ENCODE data around the gene SEMA5A. TPM values are rescaled to one million over a fixed set of nuclear protein-coding genes. Genes with fewer than 3 reads are reported as not detected.

SEMA5A gene
- total and polyA plus RNA-seq, 2 donors = 1.2 to 2.5 TPM

DNA sequence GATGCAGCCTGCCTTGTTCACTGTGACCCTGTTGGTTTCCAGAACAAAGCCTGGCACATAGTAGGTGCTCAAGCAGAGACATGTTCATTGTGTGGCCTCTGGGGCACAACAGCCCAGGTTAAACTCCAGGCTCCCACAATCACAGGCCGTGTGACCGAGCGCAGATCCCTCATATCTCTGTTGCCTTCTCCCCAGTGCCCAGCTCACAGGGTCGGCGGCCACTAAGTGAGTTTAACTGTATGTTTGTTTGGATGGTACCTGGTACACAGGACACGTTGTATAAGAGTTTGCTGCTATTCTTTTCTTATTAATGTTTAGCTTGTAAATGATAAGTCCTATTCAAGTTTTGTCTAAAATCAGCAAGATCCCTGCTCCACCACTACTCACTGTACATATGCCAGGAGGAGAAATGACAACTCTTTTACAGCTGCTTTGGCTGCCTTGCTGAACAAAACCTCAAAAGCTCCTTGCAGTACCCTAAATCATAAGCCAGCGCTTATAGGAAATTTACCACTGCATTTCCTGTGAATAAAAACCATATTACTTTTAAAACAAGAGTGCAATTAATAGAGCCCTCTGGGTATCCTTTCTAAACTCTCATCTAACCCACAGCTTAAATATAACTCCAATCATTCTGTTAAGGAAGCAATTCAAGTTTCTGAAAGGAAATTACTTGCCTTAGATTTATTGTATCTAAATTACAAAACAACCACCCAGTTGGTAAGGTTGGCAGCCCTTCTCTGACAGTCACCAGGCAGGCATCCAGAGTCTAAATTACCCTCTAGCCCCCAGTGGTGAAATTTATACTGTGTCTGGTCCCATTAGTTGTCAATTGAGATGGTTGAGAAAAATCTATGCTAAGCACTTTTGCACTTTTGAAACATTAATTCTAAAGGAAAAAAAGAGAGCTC lies 379.4 kb downstream of the SEMA5A start:
- H3K27me3 ChIP-seq (ENCODE audit: control insufficient read depth in 2 of 2, insufficient read depth in 1 of 2, low read length in 1 of 2) = no peaks in the 10 kb centered on the region
- H3K36me3 ChIP-seq (ENCODE audit: control insufficient read depth in 2 of 2, insufficient read depth in 2 of 2, low read length in 1 of 2) = no peaks in the 10 kb centered on the region
- H3K4me3 ChIP-seq (ENCODE audit: low read length in 2 of 2) = no peak overlapping the region
- no peak for DNase-seq (ENCODE audit: low read depth in 6 of 9, low spot score in 9 of 9)
- no peak overlapping the region for H3K27ac ChIP-seq (ENCODE audit: low read depth in 1 of 2, low read length in 1 of 2)
- 84% methylated on average over 7 of the region's 7 CpGs for WGBS
- H3K9me3 ChIP-seq (ENCODE audit: control insufficient read depth in 2 of 2, insufficient read depth in 1 of 2, low read length in 1 of 2) = no peaks in the 10 kb centered on the region
- H3K4me1 ChIP-seq (ENCODE audit: control insufficient read depth in 2 of 2, insufficient read depth in 2 of 2, low read length in 2 of 2) = no peaks in the 10 kb centered on the region

DNA sequence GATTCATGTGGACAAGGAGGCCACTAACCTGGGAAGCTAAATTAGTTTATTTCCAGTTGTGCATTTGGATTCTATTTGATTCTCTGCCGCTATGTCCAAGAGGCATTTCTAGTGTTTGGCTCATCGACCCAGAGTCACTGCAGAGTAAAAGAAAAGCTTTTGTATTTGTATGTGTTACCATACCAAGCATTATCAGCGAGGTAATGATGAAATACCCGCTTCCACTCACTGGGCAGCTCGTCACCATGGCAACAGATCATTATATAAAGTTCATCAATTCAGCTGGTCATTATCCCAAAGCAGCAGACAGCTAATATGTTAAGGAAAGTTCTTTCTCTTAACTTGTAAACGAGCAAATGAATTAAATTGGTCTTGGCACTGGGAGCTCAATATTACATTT lies 380.3 kb downstream of the SEMA5A start:
- no peak for DNase-seq (ENCODE audit: low read depth in 6 of 9, low spot score in 9 of 9)
- 90% methylated on average over 6 of the region's 6 CpGs for WGBS
- H3K36me3 ChIP-seq (ENCODE audit: control insufficient read depth in 2 of 2, insufficient read depth in 2 of 2, low read length in 1 of 2) = no peaks in the 10 kb centered on the region

DNA sequence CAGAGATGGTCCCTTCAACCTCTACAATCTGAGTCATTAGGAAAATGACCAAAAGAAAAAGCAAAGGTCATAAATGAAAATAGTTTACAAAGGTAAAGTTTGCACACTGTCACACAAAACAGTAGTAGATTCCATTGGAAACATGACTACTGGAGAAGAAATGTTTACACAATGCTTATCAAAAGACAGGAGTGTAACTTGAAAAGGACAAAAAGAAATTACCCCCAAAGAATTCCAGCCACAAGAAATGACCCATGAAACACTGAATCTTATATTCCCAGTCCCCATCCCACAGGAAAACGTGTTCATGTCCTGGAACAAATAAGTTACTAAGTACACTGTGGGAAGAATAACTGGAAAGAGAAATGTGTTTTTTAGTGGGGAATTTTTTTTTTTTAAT lies 385.1 kb downstream of the SEMA5A start:
- no peaks in the 10 kb centered on the region for H3K27me3 ChIP-seq (ENCODE audit: control insufficient read depth in 2 of 2, insufficient read depth in 1 of 2, low read length in 1 of 2)
- H3K27ac ChIP-seq (ENCODE audit: low read depth in 1 of 2, low read length in 1 of 2) = no peak overlapping the region
- H3K4me1 ChIP-seq (ENCODE audit: control insufficient read depth in 2 of 2, insufficient read depth in 2 of 2, low read length in 2 of 2) = no peaks in the 10 kb centered on the region
- no peaks in the 10 kb centered on the region for H3K9me3 ChIP-seq (ENCODE audit: control insufficient read depth in 2 of 2, insufficient read depth in 1 of 2, low read length in 1 of 2)
- H3K36me3 ChIP-seq (ENCODE audit: control insufficient read depth in 2 of 2, insufficient read depth in 2 of 2, low read length in 1 of 2) = no peaks in the 10 kb centered on the region
- WGBS = 59% methylated on average over 1 of the region's 1 CpG
- no peak for DNase-seq (ENCODE audit: low read depth in 6 of 9, low spot score in 9 of 9)
- H3K4me3 ChIP-seq (ENCODE audit: low read length in 2 of 2) = no peak overlapping the region

More for the DNA sequence above, 380.3 kb downstream of the SEMA5A start:
- Histone ChIP-seq H3K9me3 (ENCODE audit: control insufficient read depth in 2 of 2, insufficient read depth in 1 of 2, low read length in 1 of 2) (no peaks in the 10 kb centered on the region), H3K4me1 (ENCODE audit: control insufficient read depth in 2 of 2, insufficient read depth in 2 of 2, low read length in 2 of 2) (no peaks in the 10 kb centered on the region), H3K4me3 (ENCODE audit: low read length in 2 of 2) (no peak overlapping the region), H3K27me3 (ENCODE audit: control insufficient read depth in 2 of 2, insufficient read depth in 1 of 2, low read length in 1 of 2) (no peaks in the 10 kb centered on the region), H3K27ac (ENCODE audit: low read depth in 1 of 2, low read length in 1 of 2) (no peak overlapping the region)

DNA sequence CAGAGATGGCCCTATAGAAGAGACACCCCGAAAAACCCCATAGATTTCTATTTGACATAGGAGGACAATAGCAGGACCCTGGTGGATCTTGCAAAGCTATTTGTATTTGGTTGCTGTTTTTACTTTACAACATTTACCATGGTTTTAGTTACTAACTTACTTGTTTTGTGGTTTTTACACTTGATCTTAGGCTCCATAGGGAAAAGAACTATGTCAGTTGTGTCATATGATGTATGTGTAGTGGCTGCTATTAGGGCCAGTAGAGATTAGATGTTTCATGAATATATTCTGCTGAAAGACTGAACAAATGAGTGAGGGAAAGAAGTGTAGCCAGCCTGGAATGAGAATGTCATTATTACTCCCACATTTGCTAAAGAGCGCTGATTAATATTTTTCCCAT lies 388.1 kb downstream of the SEMA5A start:
- Histone ChIP-seq H3K36me3 (ENCODE audit: control insufficient read depth in 2 of 2, insufficient read depth in 2 of 2, low read length in 1 of 2) (no peaks in the 10 kb centered on the region), H3K27ac (ENCODE audit: low read depth in 1 of 2, low read length in 1 of 2) (no peak overlapping the region)
- WGBS = 96% methylated on average over 2 of the region's 2 CpGs

DNA sequence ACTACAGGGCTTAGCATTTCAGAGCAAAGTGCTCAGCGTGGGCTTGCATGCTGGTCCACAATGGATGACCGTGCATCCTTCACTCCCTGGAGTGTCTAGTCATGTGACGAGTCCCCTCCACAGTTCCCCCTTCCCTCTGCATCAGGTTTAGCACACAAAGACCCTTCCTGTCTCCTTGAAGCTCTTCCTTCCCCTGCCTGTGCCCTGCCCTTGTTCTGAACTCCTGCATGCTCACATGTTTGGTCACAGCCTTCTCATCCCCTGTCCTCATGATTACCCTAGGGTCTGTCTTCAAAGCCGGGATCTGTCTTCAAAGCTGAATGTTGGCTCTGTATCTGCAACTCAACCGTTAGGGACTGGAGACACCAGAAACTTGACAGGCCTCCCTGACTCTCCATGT lies 388.9 kb downstream of the SEMA5A start:
- H3K4me3 ChIP-seq (ENCODE audit: low read length in 2 of 2) = no peak overlapping the region
- H3K27ac ChIP-seq (ENCODE audit: low read depth in 1 of 2, low read length in 1 of 2) = no peak overlapping the region
- no peak for DNase-seq (ENCODE audit: low read depth in 6 of 9, low spot score in 9 of 9)
- H3K9me3 ChIP-seq (ENCODE audit: control insufficient read depth in 2 of 2, insufficient read depth in 1 of 2, low read length in 1 of 2) = no peaks in the 10 kb centered on the region
- H3K4me1 ChIP-seq (ENCODE audit: control insufficient read depth in 2 of 2, insufficient read depth in 2 of 2, low read length in 2 of 2) = no peaks in the 10 kb centered on the region
- H3K27me3 ChIP-seq (ENCODE audit: control insufficient read depth in 2 of 2, insufficient read depth in 1 of 2, low read length in 1 of 2) = no peaks in the 10 kb centered on the region
- WGBS = 79% methylated on average over 5 of the region's 5 CpGs
- H3K36me3 ChIP-seq (ENCODE audit: control insufficient read depth in 2 of 2, insufficient read depth in 2 of 2, low read length in 1 of 2) = no peaks in the 10 kb centered on the region

More for the DNA sequence above, 388.1 kb downstream of the SEMA5A start:
- DNase-seq (ENCODE audit: low read depth in 6 of 9, low spot score in 9 of 9) = no peak
- no peaks in the 10 kb centered on the region for H3K27me3 ChIP-seq (ENCODE audit: control insufficient read depth in 2 of 2, insufficient read depth in 1 of 2, low read length in 1 of 2)
- no peak overlapping the region for H3K4me3 ChIP-seq (ENCODE audit: low read length in 2 of 2)
- H3K4me1 ChIP-seq (ENCODE audit: control insufficient read depth in 2 of 2, insufficient read depth in 2 of 2, low read length in 2 of 2) = no peaks in the 10 kb centered on the region
- H3K9me3 ChIP-seq (ENCODE audit: control insufficient read depth in 2 of 2, insufficient read depth in 1 of 2, low read length in 1 of 2) = no peaks in the 10 kb centered on the region

DNA sequence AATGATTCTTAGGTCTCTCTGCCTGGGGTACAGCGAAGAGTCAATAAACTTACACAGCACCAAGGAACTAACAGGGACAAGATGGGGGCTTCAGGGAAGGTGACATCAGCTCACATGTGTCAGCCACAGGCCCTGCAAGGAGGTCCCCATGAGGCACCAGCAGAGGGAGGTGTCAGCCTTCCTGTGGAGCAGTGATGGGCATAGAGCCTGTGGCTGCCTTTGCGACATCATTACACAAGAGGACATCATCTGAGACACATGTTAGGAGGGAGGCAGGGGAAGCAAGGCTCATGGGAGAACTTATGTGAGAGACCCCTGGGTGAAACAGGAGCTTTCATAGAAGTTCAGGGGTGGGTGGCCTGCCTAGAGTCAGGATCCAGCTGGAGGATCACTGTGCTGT lies 389.6 kb downstream of the SEMA5A start:
- H3K4me1 ChIP-seq (ENCODE audit: control insufficient read depth in 2 of 2, insufficient read depth in 2 of 2, low read length in 2 of 2) = no peaks in the 10 kb centered on the region
- DNase-seq (ENCODE audit: low read depth in 6 of 9, low spot score in 9 of 9) = no peak
- H3K36me3 ChIP-seq (ENCODE audit: control insufficient read depth in 2 of 2, insufficient read depth in 2 of 2, low read length in 1 of 2) = no peaks in the 10 kb centered on the region
- H3K27ac ChIP-seq (ENCODE audit: low read depth in 1 of 2, low read length in 1 of 2) = no peak overlapping the region
- H3K9me3 ChIP-seq (ENCODE audit: control insufficient read depth in 2 of 2, insufficient read depth in 1 of 2, low read length in 1 of 2) = no peaks in the 10 kb centered on the region
- no peak overlapping the region for H3K4me3 ChIP-seq (ENCODE audit: low read length in 2 of 2)
- H3K27me3 ChIP-seq (ENCODE audit: control insufficient read depth in 2 of 2, insufficient read depth in 1 of 2, low read length in 1 of 2) = no peaks in the 10 kb centered on the region
- 93% methylated on average over 2 of the region's 2 CpGs for WGBS

DNA sequence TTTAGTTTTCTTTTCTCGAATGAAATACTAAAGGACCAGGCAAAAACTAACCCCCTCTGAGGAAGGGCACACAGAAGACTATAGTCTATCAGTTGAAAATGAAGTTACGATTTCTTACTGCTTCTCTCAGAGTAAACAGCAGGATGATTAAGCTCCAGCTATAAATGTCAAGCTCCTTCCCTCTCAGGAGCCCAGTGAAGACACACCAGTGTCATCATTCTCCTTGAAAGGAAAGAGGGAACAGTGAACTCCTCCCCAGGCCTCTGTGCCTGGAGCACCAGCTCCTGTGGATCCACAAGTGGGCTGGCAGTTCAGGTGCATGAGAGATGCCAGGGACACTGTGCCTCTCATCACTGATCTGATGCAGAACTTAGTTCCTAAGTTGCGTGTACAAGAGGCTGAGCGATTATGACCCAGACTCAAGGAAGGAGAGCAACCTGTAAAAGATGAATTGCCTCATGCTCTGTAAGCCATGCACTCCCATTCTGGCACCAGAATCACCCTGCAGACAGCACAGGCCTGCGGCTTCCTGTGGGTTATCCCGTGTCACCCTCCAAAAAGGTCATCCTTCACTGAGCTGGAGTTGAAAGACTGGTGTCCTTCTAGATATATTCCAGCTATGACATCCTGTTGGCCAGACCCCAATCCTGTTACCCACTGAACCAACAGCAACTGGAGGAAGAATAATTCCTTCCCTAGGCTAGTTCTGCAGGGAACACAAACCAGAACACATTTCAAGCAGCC lies 394.0 kb downstream of the SEMA5A start:
- 75% methylated on average over 6 of the region's 6 CpGs for WGBS
- Histone ChIP-seq H3K4me1 (ENCODE audit: control insufficient read depth in 2 of 2, insufficient read depth in 2 of 2, low read length in 2 of 2) (no peaks in the 10 kb centered on the region), H3K4me3 (ENCODE audit: low read length in 2 of 2) (no peak overlapping the region), H3K27ac (ENCODE audit: low read depth in 1 of 2, low read length in 1 of 2) (no peak overlapping the region), H3K36me3 (ENCODE audit: control insufficient read depth in 2 of 2, insufficient read depth in 2 of 2, low read length in 1 of 2) (no peaks in the 10 kb centered on the region), H3K9me3 (ENCODE audit: control insufficient read depth in 2 of 2, insufficient read depth in 1 of 2, low read length in 1 of 2) (no peaks in the 10 kb centered on the region), H3K27me3 (ENCODE audit: control insufficient read depth in 2 of 2, insufficient read depth in 1 of 2, low read length in 1 of 2) (no peaks in the 10 kb centered on the region)
- no peak for DNase-seq (ENCODE audit: low read depth in 6 of 9, low spot score in 9 of 9)

DNA sequence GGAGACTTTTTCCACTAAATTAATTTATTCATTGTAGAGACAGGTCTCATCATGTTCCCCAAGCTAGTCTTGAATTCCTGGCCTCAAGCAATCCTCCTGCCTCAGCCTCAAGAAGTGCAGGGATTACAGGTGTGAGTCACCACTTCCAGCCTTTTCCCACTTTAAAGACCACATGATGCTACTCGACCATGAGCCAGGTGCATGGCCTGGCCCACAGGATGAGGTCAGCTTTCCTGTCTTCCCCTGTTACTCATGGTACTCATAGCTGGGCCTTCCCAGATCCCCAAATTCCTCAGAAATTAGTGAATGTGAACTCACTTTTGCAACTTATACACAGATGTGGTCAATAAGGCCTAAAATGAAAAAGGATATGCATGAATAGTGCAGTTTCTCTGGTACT lies 395.9 kb downstream of the SEMA5A start:
- no peak for DNase-seq (ENCODE audit: low read depth in 6 of 9, low spot score in 9 of 9)
- Histone ChIP-seq H3K27ac (ENCODE audit: low read depth in 1 of 2, low read length in 1 of 2) (no peak overlapping the region), H3K27me3 (ENCODE audit: control insufficient read depth in 2 of 2, insufficient read depth in 1 of 2, low read length in 1 of 2) (no peaks in the 10 kb centered on the region), H3K9me3 (ENCODE audit: control insufficient read depth in 2 of 2, insufficient read depth in 1 of 2, low read length in 1 of 2) (no peaks in the 10 kb centered on the region), H3K36me3 (ENCODE audit: control insufficient read depth in 2 of 2, insufficient read depth in 2 of 2, low read length in 1 of 2) (no peaks in the 10 kb centered on the region), H3K4me3 (ENCODE audit: low read length in 2 of 2) (no peak overlapping the region), H3K4me1 (ENCODE audit: control insufficient read depth in 2 of 2, insufficient read depth in 2 of 2, low read length in 2 of 2) (no peaks in the 10 kb centered on the region)
- 71% methylated on average over 1 of the region's 1 CpG for WGBS

DNA sequence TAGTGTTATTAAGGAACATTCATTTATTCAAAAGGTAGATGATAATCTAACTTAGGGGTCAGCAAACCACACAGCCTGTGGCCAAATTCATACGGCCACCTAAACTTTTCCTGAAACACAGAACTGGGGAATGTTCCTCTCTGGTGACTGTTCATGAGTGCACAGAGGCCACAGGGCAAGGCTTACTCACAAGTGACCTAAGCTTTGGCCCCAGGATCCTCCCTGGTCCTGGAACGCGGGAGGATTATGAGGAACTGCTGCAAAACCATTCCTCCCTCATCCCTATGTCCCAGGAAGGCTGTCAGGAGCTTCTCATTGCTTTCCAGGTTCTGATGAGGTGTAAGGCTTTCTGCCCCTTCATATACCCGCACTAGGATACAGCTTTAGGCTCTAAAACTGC lies 397.6 kb downstream of the SEMA5A start:
- no peaks in the 10 kb centered on the region for H3K36me3 ChIP-seq (ENCODE audit: control insufficient read depth in 2 of 2, insufficient read depth in 2 of 2, low read length in 1 of 2)
- no peak overlapping the region for H3K27ac ChIP-seq (ENCODE audit: low read depth in 1 of 2, low read length in 1 of 2)
- H3K4me1 ChIP-seq (ENCODE audit: control insufficient read depth in 2 of 2, insufficient read depth in 2 of 2, low read length in 2 of 2) = no peaks in the 10 kb centered on the region
- no peak for DNase-seq (ENCODE audit: low read depth in 6 of 9, low spot score in 9 of 9)
- WGBS = 86% methylated on average over 4 of the region's 4 CpGs
- H3K27me3 ChIP-seq (ENCODE audit: control insufficient read depth in 2 of 2, insufficient read depth in 1 of 2, low read length in 1 of 2) = no peaks in the 10 kb centered on the region
- no peaks in the 10 kb centered on the region for H3K9me3 ChIP-seq (ENCODE audit: control insufficient read depth in 2 of 2, insufficient read depth in 1 of 2, low read length in 1 of 2)
- H3K4me3 ChIP-seq (ENCODE audit: low read length in 2 of 2) = no peak overlapping the region

Data from thymus (tissue), 11 donors.